Hematopoietic multipotent progenitor cell treated with erythropoietin and hydrocortisone succinate and interleukin-3 and kit ligand, for 15 days (in vitro differentiated cells): ENCODE measurements around the gene MCEMP1.

Experiments used
- DNase-seq: peaks from one replicate; pipeline ENCODE4 v3.0.0-alpha.2; 2015; ENCODE audit warnings: low spot score

MCEMP1 gene

GRCh38 chr19:7698583-7698982, 21.7 kb downstream of the MCEMP1 start:
- DNase-seq = no peak

- no peak for DNase-seq
These were observed 22.1 kb downstream of the MCEMP1 start for GRCh38 chr19:7699003-7699402.

- peak; percentile 48 for DNase-seq
These were observed 22.8 kb downstream of the MCEMP1 start for GRCh38 chr19:7699417-7700401.

GRCh38 chr19:7701049-7701653, 24.3 kb downstream of the MCEMP1 start:
- DNase-seq = no peak

GRCh38 chr19:7701654-7702457, 25.0 kb downstream of the MCEMP1 start, which contains the start of gene FCER2:
Gene FCER2 (minus strand): TSS chr19:7702131. CDS start chr19:7699760, 2,371 bp downstream.
- no peak for DNase-seq

GRCh38 chr19:7703332-7703731, 26.4 kb downstream of the MCEMP1 start:
- no peak for DNase-seq

- DNase-seq = no peak
These were observed 27.6 kb downstream of the MCEMP1 start for GRCh38 chr19:7704280-7705060.

- DNase-seq = no peak
These were observed 28.7 kb downstream of the MCEMP1 start for GRCh38 chr19:7705387-7706187.

GRCh38 chr19:7706188-7706954, 29.5 kb downstream of the MCEMP1 start:
- DNase-seq = no peak

- no peak for DNase-seq
These were observed 30.1 kb downstream of the MCEMP1 start for GRCh38 chr19:7706955-7707456.

- no peak for DNase-seq
These were observed 33.1 kb downstream of the MCEMP1 start for GRCh38 chr19:7709932-7710460.

- no peak for DNase-seq
These were observed 33.7 kb downstream of the MCEMP1 start for GRCh38 chr19:7710616-7711015.

GRCh38 chr19:7715671-7716070, 38.8 kb downstream of the MCEMP1 start:
- no peak for DNase-seq

- DNase-seq = no peak
These were observed 39.9 kb downstream of the MCEMP1 start for GRCh38 chr19:7716762-7717161.

- no peak for DNase-seq
These were observed 41.8 kb downstream of the MCEMP1 start for GRCh38 chr19:7718668-7719067.

- no peak for DNase-seq
These were observed 43.5 kb downstream of the MCEMP1 start for GRCh38 chr19:7720351-7720750.

GRCh38 chr19:7722231-7722651, 45.4 kb downstream of the MCEMP1 start:
- no peak for DNase-seq

GRCh38 chr19:7725791-7726190, 48.9 kb downstream of the MCEMP1 start:
- DNase-seq = no peak

- no peak for DNase-seq
These were observed 52.3 kb downstream of the MCEMP1 start for GRCh38 chr19:7729211-7729610.
